NCI-H510A (cell line): Measurements from ENCODE around the gene NPB.
A peak's percentile ranks its signal among the peaks of the same experiment; 100 is the strongest.

Experiments used
- DNase-seq: peaks from one replicate; lab custom pipeline; 2025; lab: John Stamatoyannopoulos, UW

Gene NPB

DNA sequence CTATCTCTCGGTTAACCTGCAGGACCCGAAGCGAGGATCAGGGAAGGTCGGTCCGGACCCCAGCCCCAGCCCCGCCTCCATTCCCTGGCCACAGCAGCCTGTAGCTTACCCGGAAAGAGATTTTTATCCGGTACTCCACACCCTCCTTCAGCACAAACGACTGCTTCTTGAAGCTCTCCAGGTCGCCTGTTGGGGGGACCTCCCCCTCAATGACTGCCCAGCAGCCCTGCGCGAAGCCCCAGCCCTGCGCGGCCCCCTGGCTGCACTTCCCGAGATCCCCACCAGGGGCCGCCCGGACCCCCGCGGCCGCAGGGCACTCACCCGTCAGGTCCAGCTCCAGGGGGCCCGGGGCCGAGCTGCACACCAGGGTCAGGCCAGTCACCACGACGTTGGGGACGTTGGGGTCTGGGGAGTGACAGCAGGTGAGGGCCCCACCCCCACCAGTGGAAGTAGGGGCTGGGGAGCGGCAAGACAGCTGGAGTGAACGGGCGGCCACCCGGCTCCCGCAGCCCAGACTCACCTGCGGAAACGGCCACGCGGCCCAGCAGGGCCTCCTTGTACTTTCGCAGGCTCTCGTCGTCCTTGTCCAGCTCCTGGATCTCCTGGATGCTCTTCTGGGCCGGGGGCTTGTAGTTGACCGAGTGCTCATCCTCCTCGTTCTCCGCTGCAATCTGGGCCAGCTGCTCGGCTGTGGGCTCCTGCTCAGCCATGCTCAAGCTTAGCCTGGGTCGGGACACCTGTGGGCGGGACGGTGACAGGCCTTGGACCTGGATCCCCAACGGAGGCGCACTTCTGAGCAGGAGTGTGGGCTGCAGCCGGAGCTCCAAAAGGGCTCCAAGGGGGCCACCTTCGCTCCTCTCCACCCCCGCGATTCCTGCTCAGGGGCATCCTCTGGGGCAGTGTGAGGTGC, 32.6 kb upstream of the NPB start:
- DNase-seq: no peak

DNA sequence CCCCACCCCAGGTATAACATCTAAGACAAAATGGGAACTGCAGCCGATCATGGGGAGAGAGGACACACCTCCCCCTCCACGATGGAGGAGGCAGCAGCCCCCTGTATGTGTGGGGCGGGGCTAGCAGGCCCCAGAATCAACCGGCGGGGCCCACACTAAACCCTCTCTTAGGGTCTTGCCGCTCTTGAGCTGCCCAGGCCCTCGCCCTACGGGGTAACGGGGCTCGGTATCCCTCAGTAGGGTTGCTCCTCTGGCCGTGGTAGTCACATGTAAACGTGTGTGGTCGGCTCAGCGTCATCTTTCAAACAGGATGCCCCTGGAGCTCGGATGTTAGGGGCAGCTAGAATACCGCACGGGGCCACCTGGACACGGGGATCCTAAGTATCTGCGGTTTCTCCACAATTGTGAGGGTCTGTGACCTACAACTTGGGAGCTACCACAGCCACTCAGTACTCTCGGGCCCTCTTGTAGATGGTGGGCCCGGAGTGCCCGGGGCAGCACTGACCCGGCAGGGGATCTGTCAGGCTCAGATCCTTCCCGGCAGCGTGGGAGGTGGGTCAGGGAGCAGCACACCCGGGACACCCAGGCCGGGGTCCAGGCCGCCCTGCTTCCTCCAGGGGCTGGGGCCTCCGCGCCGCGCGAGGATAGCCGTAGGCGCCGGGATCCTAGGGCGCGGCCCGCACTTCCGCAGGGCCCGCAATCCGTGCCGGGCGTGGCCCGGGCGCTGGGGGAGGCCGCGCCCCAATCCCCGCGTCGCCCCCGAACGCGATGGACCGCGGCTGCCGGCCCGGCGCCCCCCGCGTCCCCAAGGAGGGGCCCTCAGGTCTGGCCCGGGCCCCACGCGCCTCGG, 31.7 kb upstream of the NPB start:
- no peak for DNase-seq

DNA sequence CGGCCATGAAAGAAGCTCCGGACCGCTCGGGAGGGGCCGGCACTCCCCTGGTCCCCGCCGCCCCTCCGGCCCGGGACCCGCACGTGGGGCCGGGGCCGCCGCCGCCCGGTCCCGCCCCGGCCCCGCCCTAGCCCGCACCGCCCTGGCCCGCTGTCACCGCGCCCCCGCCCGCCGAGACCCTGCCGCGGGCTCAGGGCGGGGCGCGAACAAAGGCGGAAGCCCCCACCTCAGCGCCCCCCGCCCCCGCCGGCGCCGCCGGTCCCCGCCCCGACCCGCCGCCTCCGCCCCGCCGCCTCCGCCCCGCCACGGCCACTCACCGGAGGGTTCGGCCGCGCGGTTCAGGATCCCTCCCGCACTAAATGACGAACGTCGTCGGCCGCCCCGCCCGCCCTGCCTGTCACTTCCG, 31.1 kb upstream of the NPB start, which contains the start of gene ARHGDIA:
ARHGDIA (minus strand) TSS at position 357 of the 406 bp plus-strand sequence. CDS start 1,407 bp downstream, outside the sequence.
- peak; percentile 86 for DNase-seq

GRCh38 chr17:81871387-81872230, 30.4 kb upstream of the NPB start:
- no peak for DNase-seq

DNA sequence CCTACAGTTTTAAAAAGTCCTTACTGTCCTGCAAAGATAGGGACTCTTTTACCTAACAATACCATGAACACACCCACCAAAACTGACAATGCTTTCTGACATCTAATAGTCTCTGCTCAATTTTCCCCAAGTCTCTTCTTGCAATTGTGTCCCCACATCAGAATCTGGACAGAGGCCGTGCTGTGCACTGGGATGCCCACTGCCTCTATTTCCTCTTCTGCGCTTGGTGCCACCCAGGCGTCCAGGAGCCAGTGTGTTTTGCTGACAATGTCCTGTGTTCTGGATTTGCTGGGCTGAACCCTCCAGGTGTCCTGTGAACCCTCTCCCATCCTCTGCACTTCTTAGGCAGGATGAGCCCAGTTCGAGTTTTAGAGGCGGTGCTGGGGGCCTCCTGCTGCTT, 24.5 kb upstream of the NPB start:
- no peak for DNase-seq

GRCh38 chr17:81878294-81878693, 23.7 kb upstream of the NPB start:
- no peak for DNase-seq

- no peak for DNase-seq
Measured at GRCh38 chr17:81879121-81879520, 22.9 kb upstream of the NPB start.

- DNase-seq: no peak
Measured at GRCh38 chr17:81884520-81884919, 17.5 kb upstream of the NPB start.

GRCh38 chr17:81884968-81885367, 17.1 kb upstream of the NPB start:
- no peak for DNase-seq

DNA sequence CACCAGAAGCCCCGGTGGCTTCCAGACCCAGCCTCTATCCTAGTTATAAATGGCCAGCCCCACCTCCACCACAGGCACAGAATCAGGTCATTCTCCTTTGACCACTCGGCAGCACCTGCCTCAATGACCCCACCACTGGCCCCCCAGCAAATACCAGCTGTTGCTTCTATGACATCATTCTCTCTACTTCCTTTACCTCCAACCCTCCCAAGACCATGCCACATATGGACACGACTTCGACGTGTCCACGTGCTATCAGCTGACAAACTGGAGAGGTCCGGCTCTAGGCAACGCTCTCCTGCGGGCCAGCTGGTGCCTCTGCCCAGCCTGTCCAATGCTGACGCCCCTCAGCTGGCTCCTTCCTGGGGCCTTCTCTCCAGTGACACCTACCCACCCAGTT, 16.6 kb upstream of the NPB start:
- no peak for DNase-seq

- no peak for DNase-seq
Measured at GRCh38 chr17:81885869-81886548, 16.0 kb upstream of the NPB start.

DNA sequence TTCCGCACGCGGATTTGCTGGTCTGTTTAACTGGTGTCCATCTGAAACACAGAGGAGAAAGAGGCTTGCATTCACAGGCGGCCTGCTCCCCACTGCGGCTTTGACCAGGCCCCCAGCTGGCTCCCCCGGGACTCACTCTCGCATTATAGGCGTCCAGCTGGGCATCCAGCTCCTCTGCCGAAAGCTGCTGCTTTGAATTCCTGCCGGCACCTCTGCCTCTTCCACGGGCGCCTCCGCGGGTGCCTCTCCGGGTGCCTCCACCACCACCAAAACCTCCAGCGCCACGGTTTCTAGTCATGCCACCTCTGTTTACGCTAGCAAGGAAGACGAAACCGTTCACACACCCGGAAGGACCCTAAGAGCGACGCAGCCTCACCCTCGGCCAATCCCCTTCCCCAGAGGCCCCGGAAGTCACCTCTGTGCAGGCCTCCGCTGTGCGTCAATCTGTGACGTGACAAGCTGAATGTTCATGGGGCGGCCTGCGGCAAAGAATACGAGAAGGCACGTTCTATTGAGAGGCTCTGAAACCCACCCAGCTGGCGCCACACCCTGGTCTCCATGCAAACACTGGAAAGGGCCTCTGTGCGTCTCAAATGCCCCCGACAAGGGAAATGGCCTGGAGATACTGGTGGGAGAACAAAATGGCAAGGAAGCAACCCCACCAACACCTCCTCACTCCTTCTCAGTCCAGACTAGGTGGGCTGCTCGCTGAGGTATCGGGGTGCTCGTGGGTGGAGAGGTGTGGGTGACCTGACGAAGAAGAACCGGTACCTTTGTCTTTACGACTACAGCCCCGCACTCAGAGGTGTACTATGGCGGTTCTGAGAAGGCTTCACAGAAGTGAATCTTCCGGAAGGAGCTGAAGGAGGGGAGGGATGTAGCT, 13.7 kb upstream of the NPB start:
- DNase-seq: no peak

- no peak for DNase-seq
Measured at GRCh38 chr17:81888988-81889595, 12.9 kb upstream of the NPB start.

DNA sequence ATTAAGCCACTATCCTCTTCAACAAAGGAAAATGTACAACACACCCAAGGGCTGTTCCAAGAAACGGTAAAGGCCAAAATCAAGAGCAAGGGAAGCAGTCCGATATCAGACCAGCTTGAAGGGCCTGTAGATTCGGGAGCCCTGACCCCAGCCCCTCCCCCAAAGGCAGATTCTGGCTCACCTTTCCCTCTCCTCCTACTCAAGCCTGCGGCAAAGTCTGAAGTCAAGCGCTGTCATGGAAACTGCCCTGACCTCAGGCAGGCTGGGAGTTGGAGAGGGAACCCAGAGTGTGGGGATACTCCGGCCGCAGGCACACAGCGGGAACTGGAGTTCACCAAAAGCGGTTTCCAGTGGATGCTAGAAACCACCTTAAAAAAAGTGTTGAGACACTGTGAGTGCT, 12.4 kb upstream of the NPB start:
- DNase-seq: no peak

GRCh38 chr17:81890447-81891302, 11.4 kb upstream of the NPB start:
- no peak for DNase-seq

- no peak for DNase-seq
Measured at GRCh38 chr17:81891303-81891552, 10.8 kb upstream of the NPB start.

DNA sequence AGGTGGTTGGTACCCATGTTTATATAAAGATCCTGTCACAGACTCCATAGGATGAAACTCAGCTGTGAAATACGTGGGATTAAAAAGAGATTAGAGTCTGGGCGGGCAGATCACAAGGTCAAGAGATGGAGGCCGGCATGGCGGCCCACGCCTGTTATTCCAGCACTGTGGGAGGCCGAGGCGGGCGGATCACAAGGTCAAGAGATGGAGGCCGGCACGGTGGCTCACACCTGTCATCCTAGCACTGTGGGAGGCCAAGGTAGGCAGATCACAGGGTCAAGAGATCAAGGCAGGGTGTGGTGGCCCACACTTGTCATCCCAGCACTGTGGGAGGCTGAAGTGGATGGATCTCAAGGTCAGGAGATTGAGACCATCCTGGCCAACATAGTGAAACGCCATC, 6.6 kb upstream of the NPB start:
- no peak for DNase-seq

GRCh38 chr17:81898029-81898866, 3.8 kb upstream of the NPB start:
- DNase-seq: no peak
